Right lobe of liver (tissue), 6 donors: Measurements from ENCODE around the gene THADA. TPM values are rescaled to one million over a fixed set of nuclear protein-coding genes. Genes with fewer than 3 reads are reported as not detected.

ENCODE experiments used
- ATAC-seq, 4 donors: fragments of 200-7000 bp; cut with Tn5 transposase; one replicate each; pipeline ENCODE4 v1.9.1; 2020; ENCODE audit warnings: mild to moderate bottlenecking in 4 of 4, moderate library complexity in 4 of 4
- DNase-seq, 3 donors: peaks; one replicate each; pipeline ENCODE4 v3.0.0-alpha.2; 2020
- H3K27ac ChIP-seq, 3 donors: fragments of 200-600 bp; one replicate each; pipeline ENCODE4 v1.8.0; 2022
- H3K27me3 ChIP-seq, 2 donors: fragments of 200-600 bp; one replicate each; pipeline ENCODE4 v1.8.0; 2022
- H3K36me3 ChIP-seq, 4 donors: fragments of 200-600 bp; sonication (generic) in 1 of 4; one replicate each; pipeline versions ENCODE4 v1.5.1 to v1.8.0; 2017 to 2022; ENCODE audit warnings: control low read depth in 1 of 4
- H3K4me1 ChIP-seq, 4 donors: fragments of 200-600 bp; sonication (generic) in 1 of 4; one replicate each; pipeline versions ENCODE4 v1.5.1 to v1.8.0; 2017 to 2022; ENCODE audit warnings: control low read depth in 1 of 4
- H3K4me3 ChIP-seq, 3 donors: fragments of 200-600 bp; one replicate each; pipeline ENCODE4 v1.8.0; 2022
- H3K9me3 ChIP-seq, 4 donors: fragments of 200-600 bp; sonication (generic) in 1 of 4; one replicate each; pipeline versions ENCODE4 v1.5.1 to v1.8.0; 2017 to 2022; ENCODE audit warnings: control low read depth in 1 of 4
- POLR2A ChIP-seq: fragments of 450-650 bp; IDR thresholded peaks from one replicate; pipeline ENCODE4 v1.6.1; 2017; ENCODE audit warnings: antibody characterized with exemption, mild to moderate bottlenecking
- WGBS: methylation state at CpG from one replicate; pipeline ENCODE4 v1.1.6; 2018; ENCODE audit warnings: low coverage, low lambda C conversion rate; ENCODE audit not compliant: insufficient coverage; ENCODE audit errors: missing lambda C conversion rate; 5-methylcytosine and 5-hydroxymethylcytosine counted together
- intact Hi-C, 2 donors: fragments of 100-400 bp; cut with DNase I; formaldehyde crosslinking; loops; one replicate each; pipeline versions ENCODE4 v1.11.2 to v1.14.1; 2022
- total RNA-seq, 6 experiments: library from RNA; depleted of rRNA in 2 of 6; stranded (reverse); fragments of >200 nt in 2 of 6; fragmentation: NEBNext Ultra II Directional in 3 of 6; extraction: Animal tissue kit (Norgen Biotek cat#: 25700) in 3 of 6; gene quantifications; one replicate each; pipeline versions ENCODE4 v1.1.0 to v1.2.4, GENCODE V29; 2016 to 2023
- TF ChIP-seq, protein P1 (sequence below), 4 donors: fragments of 200-600 bp in 3 of 4; fragments of 450-650 bp in 1 of 4; IDR thresholded peaks; one replicate each; pipeline versions ENCODE4 v1.5.1 to v1.8.0; 2016 to 2022; ENCODE audit warnings: antibody characterized with exemption in 4 of 4, mild to moderate bottlenecking in 2 of 4
- donor health status: DM: no; HTN: yes; CAD: no.
- donor health status: DM: no; HTN: no; CAD: no.
- donor health status: DM: no; HTN: no; CAD: no.
- donor health status: DM: no; HTN: yes; CAD: no.
- donor health status: DM: no; HTN: yes; CAD: no.

Gene THADA
- total RNA-seq, 6 experiments from 2014 or later, result 12.2 to 21.6 (median 14.0) TPM

DNA sequence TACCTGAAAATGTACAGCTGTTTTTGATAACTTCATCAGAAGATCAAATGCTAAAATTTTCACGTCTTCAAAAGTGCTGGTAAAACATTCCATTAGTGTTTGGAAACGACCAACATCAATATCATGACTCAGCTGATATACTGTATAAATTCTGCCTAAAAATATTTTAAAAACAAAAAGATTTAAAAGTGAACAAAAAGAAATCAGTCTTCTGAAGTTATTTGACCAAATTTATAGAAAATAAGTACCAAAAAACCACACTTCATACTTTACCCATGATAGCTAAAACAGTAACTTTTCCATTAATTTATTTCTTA, 35.6 kb downstream of the THADA start:
- Histone ChIP-seq H3K4me3 (no peak overlapping the region), H3K4me1 (no peaks in the 10 kb centered on the region), H3K9me3 (no peaks in the 10 kb centered on the region), H3K27ac (no peak overlapping the region), H3K36me3 (peaks cover 0 to 2% (median 0%) of the 10 kb centered on the region in 4 donors), H3K27me3 (no peaks in the 10 kb centered on the region)
- ATAC-seq, result no peak
- WGBS, result 65% methylated on average over 2 of the region's 2 CpGs
- no peak for DNase-seq
- intact Hi-C loops, result no loop called here
- TF ChIP-seq, protein P1, sequence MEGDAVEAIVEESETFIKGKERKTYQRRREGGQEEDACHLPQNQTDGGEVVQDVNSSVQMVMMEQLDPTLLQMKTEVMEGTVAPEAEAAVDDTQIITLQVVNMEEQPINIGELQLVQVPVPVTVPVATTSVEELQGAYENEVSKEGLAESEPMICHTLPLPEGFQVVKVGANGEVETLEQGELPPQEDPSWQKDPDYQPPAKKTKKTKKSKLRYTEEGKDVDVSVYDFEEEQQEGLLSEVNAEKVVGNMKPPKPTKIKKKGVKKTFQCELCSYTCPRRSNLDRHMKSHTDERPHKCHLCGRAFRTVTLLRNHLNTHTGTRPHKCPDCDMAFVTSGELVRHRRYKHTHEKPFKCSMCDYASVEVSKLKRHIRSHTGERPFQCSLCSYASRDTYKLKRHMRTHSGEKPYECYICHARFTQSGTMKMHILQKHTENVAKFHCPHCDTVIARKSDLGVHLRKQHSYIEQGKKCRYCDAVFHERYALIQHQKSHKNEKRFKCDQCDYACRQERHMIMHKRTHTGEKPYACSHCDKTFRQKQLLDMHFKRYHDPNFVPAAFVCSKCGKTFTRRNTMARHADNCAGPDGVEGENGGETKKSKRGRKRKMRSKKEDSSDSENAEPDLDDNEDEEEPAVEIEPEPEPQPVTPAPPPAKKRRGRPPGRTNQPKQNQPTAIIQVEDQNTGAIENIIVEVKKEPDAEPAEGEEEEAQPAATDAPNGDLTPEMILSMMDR (IDR thresholded peaks at IDR 0.05), result no peak
- no peak for TF ChIP-seq POLR2A

DNA sequence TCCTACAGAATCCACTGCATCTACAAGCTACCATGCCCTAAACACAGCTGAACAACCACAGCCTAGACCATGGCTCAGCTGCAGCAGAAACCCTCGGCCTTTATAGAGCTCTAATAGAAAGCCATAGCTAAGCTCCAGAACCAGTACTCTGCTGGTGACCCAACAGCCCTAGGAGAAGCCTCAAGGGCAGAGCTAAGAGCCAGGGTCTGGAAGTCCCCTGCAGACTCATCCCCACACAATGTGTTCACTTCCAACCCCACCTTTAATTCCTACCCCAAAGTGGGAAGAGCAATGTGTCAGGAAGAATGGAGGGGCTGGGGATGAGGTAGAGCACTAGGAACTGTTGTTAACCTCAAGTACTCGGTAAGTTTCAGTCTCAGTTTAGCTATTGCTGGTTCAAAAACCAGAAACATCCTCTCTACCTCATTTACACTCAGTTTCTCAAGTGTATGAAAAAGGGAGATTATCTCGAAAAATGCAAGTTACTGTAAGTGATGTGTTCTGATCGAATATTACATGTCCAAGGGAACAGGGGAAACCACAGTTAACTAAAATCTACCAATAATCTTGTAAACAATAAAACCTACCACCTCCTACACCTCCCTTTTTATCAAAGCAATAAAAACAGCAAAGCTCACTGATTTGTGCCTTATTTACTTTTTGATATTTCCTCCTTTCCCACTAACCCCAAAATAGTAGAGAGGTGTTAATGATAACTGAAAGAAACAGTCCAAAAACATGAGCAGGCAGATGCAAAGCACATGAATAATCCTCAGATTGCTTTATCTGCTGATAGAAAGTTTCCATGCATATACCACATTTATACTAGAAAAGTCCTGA, 36.2 kb downstream of the THADA start:
- TF ChIP-seq POLR2A, result no peak
- TF ChIP-seq, protein P1 (IDR thresholded peaks at IDR 0.05), result no peak
- DNase-seq, result no peak
- Histone ChIP-seq H3K4me1 (no peaks in the 10 kb centered on the region), H3K4me3 (no peak overlapping the region), H3K9me3 (no peaks in the 10 kb centered on the region), H3K27ac (no peak overlapping the region), H3K36me3 (peaks cover 0 to 2% (median 0%) of the 10 kb centered on the region in 4 donors), H3K27me3 (no peaks in the 10 kb centered on the region)
- WGBS, result 72% methylated on average over 3 of the region's 4 CpGs
- no peak for ATAC-seq
- intact Hi-C loops, result no loop called here

DNA sequence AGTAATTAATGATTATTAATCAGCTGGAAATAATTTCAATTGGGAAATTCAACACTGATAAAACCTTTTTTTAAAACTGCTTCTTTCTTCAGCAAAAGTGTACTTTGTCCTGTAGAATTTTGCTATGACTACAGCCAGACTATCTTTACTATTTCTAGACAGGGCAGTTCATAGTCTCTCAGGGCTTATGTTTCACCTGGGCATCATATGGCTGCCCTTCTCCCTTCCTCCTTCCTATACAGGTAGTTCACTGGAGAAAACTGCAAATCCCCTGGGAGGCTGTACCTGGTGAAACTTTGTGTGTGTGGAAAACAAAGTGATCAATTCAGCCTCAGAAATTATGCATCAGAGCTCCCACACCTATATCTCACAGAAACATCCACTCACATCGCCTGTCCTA, 38.6 kb downstream of the THADA start:
- Histone ChIP-seq H3K4me3 (no peak overlapping the region), H3K27ac (no peak overlapping the region), H3K4me1 (no peaks in the 10 kb centered on the region), H3K9me3 (no peaks in the 10 kb centered on the region), H3K27me3 (no peaks in the 10 kb centered on the region), H3K36me3 (peaks cover 0 to 2% (median 1%) of the 10 kb centered on the region in 4 donors)
- 90% methylated on average over 1 of the region's 1 CpG for whole genome bisulfite sequencing
- intact Hi-C loops, result no loop called here
- ATAC-seq, result no peak
- DNase-seq, result no peak
- no peak for TF ChIP-seq POLR2A
- TF ChIP-seq, protein P1 (IDR thresholded peaks at IDR 0.05), result no peak

DNA sequence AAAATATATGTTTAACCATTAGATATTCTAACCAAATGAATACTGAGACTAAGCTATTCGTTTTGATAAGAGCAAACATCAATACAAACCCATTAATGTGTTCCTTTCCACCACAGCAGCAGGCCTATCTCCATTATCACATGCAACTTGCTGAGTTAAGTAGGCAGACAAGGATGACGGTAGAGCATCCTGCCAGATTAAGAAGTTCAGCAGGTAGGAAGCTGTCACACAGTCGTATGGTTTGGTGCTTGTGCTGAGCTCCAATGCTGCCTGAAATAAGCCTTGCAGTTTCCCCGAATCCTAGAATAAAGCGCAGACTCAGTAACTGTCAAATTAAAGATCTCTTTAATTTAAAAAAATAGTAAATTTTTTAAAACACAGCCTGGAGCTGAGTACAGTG, 39.6 kb downstream of the THADA start:
- intact Hi-C loops, result no loop called here

More for the DNA sequence above, 39.6 kb downstream of the THADA start:
- DNase-seq (no peak), ATAC-seq (no peak)
- H3K4me1 ChIP-seq, result no peaks in the 10 kb centered on the region
- H3K36me3 ChIP-seq, result peaks cover 0 to 9% (median 1%) of the 10 kb centered on the region in 4 donors
- no peaks in the 10 kb centered on the region for H3K9me3 ChIP-seq
- H3K27me3 ChIP-seq, result no peaks in the 10 kb centered on the region
- TF ChIP-seq POLR2A, result no peak
- TF ChIP-seq, protein P1 (IDR thresholded peaks at IDR 0.05), result no peak
- H3K27ac ChIP-seq, result no peak overlapping the region
- no peak overlapping the region for H3K4me3 ChIP-seq
- 87% methylated on average over 5 of the region's 5 CpGs for WGBS
